IPS DF 19.7 (cell line): ENCODE results near the gene LEF1.

Source experiments
- DNase-seq: peaks from one replicate; pipeline ENCODE4 v3.0.0-alpha.2; 2013; ENCODE audit warnings: low read depth, low spot score

LEF1 gene

DNA sequence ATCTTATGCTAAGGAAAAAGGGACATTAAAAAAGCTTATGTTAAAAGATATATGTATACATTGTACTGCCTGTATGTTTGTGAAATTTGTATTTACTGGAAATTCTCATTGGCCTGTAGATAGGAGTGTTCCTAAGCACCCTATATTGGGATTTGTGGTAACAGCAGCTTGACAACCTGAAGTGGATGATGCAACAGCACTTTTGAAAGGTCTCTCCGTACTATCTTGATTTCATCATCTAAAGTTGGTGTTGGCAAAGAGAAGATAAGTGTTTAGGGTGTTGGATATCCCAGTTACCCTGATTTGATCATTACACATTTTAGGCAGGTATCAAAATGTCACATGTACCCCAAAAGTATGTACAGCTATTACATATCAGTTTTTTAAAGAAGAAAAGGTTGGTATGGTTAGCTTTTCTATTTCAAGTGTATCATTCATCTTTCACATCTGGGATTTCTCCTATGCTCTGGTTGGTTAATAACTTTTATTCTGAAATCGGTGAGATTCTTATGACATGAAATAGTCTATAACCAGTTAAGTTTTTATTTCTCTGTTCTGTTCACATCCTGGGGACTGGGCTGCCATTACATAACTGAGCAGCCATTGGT, 168.7 kb downstream of the LEF1 start:
- DNase-seq, result no peak

DNA sequence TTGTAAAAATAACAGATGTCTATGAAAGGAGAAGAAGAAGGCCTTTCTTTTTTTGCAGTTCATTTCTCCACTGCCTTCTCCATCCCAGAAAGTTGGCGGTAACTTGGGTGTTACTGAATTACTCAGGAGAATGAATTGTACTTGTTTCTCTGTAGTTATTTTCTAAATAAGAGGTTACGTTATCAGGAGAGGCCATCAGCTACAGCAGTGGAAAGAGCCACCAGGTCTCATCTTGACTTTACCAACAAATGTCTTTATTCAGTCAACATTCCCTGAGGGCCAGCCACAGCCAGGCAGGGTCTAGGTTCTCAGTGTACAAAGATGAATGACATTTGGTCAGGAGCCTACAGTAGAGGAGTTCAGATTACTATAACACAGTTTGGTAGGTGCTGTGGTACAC, 170.9 kb downstream of the LEF1 start:
- no peak for DNase-seq
